Activated CD4-positive, alpha-beta T cell treated with anti-CD3 and anti-CD28 coated beads, Interleukin-2, amount 10 ng/mL, durations not matched to agents 24 days and 14 days (primary cell): ENCODE results near the gene BTN1A1. TPM values are rescaled to one million over a fixed set of nuclear protein-coding genes. Genes with fewer than 3 reads are reported as not detected.

ENCODE experiments used
- total RNA-seq: library from RNA; stranded (reverse); gene quantifications from 2 replicates; pipeline ENCODE4 v1.2.3, GENCODE V29; 2022

The BTN1A1 gene
- total RNA-seq, 1 donor from 2014 or later = 0.07 TPM

Other genes with a start within 250 kb of the BTN1A1 start
- 48.0 and 50.8 TPM in 2 replicates for gene BTN3A2, start 135.1 kb upstream of the BTN1A1 start, total RNA-seq
- 23.8 and 25.0 TPM in 2 replicates for gene BTN2A2, start 117.2 kb upstream of the BTN1A1 start, total RNA-seq
- 29.6 and 33.2 TPM in 2 replicates for gene BTN3A1, start 98.0 kb upstream of the BTN1A1 start, total RNA-seq
- gene BTN3A3, start 59.8 kb upstream of the BTN1A1 start, total RNA-seq = 37.7 and 38.2 TPM in 2 replicates
- gene BTN2A1, start 42.3 kb upstream of the BTN1A1 start, total RNA-seq = 16.5 and 19.8 TPM in 2 replicates
- gene HMGN4, start 38.1 kb downstream of the BTN1A1 start, total RNA-seq = 81.6 and 83.4 TPM in 2 replicates
- gene ABT1, start 96.7 kb downstream of the BTN1A1 start, total RNA-seq = 31.9 and 32.1 TPM in 2 replicates
- gene ZNF322, start 159.4 kb downstream of the BTN1A1 start, total RNA-seq = 9.8 and 11.0 TPM in 2 replicates